Dedifferentiated amniotic fluid mesenchymal stem cell (primary cell): ENCODE results near the gene UBAC2.
"Not testable (repeated sequence)": the region's sequence is repeated elsewhere in the genome, so short reads cannot be mapped to it uniquely, and the experiment has no call there.

ENCODE experiments used
- DNase-seq: peaks from one replicate; pipeline ENCODE4 v3.0.0-alpha.2; 2016; ENCODE audit errors: extremely low spot score

The UBAC2 gene

DNA sequence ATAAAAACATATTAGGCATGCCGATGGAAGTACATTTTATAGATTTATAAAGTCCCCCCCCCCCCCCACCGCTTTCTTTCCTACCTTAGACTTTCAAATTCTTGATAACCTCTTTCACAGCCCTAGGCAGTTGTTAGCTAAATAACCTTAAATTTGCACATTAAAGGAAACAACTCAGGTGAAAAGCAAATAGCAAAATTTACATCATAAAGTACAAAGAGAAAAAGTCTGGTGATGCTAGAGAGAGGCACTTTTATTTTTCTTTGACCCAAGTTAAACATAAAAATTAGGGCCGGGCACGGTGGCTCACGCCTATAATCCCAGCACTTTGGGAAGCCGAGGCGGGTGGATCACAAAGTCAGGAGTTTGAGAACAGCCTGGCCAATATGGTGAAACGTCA lies 15.0 kb upstream of the UBAC2 start:
- no peak for DNase-seq

DNA sequence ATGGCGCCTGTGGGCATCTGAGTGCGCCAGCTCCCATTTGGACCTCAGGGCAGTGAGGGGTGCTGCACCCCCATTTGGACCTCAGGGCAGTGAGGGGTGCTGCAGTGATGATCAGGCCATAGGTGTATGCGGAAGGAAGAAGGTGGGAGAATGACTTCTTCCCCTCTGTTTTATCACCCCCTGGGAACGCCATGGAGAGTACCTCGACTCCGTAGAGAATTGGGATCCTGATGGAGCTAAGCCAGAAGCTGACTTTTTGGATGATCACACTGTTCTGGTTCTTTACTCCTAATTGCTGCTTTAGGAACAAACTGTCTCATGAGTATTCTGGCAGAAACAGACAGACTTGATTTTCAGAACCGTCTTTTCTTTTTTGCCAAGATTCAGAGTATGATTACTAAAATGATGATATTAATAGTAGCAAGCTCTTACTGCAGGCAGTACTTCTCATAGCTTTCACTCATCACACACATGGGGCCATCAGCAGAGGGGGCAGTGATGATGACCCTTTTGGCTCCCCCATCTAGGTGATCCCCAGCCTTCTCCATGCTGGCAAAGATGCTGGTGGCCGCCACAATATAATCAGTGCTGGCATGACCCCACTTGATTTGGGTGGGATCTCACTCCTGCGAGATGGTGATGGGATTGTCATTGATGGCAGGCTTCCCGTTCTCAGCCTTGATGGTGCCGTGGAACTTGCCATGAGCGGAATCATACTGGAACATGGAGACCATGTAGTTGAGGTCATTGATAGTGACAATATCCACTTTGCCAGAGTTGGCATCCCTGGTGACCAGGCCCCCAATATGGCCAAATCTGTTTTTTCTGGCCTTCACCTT lies 10.3 kb upstream of the UBAC2 start:
- no peak for DNase-seq

DNA sequence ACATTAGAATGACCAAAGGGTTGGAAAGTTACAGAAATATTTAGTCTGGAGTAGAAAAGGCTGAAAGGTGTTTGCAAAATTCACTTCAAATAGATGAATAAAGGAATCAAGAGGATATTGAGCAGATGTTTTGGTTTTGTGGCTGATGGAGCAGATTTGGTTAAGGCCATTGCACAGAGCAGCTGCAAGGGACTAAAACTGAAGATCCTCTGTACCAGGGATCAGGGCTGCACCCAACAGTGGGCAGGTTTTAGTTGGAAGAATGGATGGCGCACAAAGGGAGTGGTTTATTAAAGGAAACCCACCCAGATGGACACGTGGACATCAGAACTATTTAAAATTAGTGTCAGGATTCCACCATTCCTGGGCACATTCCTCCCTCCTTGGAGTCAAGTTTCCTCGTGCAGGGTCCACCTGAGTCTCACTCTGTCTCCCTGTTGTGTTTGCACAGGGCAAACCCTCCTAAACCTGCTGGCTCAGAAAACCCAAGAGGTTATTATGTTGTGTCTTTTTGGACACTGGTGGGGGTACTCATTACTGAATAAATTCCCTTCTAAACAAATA lies 9.2 kb upstream of the UBAC2 start:
- DNase-seq = no peak

DNA sequence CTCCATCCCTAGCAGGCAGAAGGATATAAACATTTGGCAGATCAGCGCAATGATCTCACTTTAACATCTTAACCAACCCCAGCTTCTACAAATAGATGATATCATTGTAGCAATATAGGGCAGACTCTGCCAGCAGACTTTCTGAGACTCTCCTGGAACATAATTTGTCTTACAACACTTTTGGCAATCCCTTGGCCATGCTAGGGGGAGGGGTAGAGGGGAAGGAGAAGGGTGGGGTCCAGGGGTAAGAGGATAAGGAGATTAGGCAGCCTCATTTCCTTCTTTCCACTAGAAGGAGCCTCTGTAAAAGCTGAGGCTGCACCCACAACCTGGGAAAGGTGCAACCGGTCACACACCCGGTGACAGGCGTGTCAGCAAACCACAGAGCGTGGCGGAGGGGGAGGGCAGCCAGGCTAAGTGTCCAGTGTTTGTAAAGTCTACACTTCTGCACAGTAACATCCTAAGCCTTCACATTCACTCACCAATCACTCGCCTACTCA lies 8.7 kb upstream of the UBAC2 start:
- peak; percentile 60 for DNase-seq

DNA sequence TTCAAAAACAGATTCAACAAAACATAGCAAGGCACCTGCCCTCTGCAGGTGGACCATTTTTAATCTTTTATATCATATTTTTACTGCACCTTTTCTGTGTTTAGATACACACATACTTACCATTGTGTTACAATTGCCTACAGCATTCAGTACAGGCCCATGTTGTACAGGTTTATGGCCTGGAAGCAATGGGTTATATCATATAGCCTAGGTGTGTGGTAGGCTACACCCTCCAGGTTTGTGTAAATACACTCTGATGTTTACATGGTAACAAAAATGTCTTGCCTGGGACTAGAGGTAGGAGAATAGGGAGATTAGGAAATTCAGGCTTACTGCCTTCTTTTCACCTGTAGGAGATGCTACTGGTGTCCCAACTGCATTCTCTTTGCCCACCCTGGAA lies 8.2 kb upstream of the UBAC2 start:
- no peak for DNase-seq

DNA sequence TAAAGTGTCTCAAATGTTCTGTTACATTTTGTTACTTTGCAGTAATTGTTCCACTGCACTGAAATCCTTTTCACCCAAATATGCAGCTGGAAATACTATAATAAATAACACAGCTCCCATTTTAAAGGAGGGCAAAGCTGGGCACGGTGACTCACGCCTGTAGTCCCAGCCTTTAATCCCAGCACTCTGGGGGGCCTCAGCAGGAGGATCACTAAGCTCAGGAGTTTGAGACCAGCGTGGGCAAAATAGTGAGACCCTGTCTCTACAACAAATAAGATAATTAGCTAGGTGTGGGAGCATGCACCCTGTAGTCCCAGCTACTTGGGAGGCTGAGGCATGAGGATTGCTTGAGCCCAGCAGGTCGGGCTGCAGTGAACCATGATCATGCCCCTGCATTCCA lies 7.5 kb upstream of the UBAC2 start:
- DNase-seq = no peak

DNA sequence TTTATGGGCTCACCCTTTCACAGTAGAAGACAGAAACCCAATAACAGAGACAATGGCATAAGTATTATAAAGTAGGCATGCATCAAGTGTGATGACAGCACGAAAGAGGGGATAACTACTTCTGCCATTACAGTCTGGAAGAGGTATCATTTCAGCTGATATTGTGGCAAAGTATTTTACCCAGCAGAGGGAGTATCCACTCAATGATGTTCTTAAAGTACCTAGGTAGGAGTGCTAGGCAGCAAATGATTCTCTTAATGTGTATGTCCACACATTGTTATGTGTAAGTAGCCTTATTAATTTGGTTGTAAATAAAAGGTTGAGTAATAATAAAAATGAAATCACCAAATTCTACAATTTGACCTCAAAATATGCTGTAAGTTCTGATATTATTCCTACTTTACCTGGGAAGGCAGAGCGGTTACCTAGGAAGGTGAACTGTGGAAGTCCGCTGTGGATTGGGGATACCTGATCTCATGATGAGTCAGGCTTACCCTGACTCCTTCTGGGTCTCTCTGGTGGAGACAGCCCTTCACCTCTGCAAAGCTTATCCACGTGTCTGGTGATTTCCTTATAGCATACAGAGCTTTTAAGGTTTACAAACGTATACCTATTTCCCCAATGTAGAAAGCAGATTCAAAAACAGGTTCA lies 4.1 kb upstream of the UBAC2 start:
- DNase-seq = no peak

DNA sequence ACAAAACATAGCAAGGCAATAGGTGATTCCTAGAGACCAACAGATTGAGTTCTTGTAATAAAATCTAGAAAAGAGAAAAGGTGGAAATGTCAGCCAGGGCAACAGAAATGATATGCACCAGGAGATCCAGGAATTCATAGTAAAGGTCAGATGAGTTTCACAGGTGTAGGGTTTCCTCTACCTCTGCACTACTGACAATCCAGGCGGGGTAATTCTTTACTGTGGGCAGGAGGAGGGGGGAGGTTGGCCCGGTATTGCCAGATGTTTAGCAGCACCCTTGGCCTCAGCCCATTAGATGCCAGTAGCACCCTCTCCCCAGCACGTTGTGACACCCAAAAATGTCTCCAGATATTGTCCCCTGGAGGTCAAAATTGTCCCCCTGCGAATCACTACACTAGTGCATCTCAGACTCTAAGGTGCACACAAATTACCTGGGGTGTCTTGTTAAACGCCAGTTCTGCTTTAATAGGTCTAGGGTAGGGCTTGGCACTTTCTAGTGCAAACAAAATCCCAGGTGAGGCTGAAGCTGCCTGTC lies 3.5 kb upstream of the UBAC2 start:
- no peak for DNase-seq

DNA sequence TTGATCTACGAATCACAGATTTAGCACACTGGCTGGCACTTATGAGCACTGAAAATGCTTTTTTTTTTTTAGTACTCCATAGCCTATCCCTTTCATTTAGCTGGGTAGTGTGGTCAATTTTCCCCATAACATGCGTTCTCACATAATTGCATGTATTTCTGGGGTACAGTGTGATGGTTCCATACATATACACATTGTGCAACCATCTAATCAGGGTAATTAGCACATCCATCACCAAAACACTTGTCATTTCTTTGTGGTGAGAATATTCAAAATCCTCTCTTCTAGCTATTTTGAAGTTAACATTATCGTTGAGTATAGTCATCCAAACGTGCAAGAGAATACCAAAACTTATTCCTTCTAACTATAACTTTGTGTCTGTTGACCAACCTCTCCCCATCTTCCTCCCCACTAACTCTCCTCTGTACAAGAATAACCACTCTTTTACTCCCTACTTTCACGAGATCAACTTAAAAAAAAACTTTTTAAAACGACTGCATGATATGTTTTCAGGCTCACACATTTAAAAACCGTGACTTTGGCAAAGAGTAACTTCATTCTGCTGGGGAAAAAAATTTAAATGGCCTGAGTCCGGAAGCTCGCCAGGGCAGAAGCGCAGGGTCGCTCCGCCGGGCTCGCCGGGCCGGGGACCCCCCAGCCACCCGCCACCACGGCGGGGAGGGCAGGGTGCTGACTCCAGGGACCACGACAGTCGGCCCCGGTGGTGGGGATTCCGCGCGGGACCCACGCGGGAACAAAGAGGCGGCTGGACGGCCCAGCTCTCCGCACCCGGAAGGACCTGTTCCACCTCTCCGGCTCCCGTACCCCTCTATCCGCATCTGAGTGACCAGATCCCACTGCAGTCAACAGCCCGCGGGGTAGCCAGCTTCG lies 868 bp upstream of the UBAC2 start:
- DNase-seq = no peak

DNA sequence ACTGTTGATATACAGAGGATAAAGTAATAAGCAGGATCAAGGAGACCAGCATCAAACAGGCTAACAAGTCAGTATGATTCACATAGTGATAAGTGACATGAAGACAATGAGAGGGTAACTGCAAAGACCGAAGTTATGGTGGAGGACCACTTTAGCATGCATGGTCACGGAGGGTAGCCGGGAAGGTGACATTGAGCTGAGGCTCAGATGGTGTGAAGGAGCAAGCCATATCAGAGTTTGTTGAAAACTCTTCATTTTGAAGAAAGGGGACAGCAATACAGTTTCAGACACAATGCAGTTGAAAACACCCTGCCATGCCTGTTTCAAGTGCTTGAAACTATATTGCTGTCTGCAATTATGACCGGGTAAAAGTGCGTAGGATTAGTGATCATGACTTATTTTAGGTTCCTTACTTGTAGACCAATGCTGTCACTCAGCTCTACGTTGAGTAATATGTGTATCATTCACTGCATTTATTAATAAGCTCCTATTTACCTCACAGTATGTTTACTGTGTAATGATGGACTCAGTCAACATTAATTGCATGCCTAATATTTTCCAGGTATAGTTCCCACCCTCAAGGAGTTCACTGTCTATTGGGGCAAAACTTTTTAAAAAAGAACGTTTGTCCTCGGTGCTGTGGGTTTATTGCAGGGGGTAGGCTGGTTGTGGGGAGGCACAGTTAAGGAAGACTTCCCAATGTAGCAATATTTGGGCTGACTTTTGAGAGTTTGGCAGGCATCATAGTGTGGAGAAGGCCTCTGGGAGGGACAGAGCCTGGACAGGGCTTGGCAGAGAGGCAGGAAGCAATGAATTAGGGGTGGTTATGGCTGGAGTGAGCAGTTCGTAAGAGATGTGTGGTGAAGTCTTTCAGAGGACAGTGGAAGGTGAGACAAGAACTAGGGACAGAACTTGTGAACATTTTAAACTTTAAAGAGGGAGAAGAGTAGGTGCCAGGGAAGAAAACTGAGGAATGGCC lies 3.2 kb downstream of the UBAC2 start:
- no peak for DNase-seq

DNA sequence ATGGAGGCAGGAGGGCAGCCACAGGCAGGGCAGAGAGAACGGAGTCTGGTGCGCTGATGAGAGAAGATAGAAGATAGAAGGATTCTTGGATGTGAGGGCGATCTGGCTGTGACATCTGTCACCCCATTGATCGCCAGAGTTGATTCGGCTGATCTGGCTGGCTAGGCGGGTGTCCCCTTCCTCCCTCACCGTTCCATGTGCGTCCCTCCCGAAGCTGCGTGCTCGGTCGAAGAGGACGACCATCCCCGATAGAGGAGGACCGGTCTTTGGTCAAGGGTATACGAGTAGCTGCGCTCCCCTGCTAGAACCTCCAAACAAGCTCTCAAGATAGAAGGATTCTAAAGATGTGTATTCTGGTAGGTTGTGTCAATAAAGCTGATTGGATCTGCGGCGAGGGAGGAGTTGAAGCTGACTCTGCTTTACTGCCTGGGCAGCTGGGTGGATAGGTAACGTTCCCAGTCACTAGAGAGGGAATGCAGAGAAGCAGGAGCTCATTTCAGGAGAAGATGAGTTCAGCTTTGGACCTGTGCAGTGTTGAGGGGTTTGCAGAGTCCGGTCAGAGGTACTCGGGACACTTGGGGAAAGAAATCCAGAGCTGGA lies 5.1 kb downstream of the UBAC2 start:
- no peak for DNase-seq

DNA sequence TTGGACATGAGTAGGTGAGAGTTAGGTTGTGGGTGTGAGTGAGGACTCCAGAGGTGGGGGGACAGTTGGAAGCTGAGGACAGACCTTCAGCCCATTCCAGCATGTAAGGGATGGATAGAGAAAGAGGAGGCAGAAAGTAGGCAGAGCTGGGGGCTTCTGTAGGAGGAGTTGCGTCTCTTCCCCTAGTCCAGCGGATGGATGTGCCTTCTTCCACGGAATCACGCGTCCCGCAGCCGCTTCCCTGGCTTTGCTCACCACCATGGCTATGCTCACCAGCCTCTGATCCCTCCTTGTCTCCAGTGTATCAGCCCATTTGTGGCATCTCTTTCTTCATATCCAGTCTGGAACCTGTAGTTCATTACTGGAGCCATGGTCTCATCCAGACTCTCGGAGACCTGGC lies 5.6 kb downstream of the UBAC2 start:
- no peak for DNase-seq

DNA sequence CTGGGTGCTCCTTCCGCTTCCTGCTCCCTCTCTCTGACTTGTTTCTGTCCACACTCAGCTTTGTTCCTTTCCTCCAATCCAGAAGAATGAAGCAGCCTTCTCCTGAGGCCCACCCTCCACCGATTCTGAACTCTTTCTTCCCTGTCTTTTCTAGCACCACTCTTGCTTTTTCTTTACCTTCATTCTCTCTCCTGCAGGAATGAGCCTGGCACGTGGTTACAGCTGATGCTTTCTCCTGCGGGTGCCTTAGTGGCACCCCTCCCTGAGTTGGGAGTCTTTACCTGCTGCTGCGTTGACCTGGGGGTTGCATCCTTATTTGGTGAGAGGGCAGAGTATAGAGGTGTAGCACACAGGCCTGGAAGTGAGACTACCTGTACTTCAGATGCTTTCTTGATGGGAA lies 6.2 kb downstream of the UBAC2 start:
- no peak for DNase-seq

DNA sequence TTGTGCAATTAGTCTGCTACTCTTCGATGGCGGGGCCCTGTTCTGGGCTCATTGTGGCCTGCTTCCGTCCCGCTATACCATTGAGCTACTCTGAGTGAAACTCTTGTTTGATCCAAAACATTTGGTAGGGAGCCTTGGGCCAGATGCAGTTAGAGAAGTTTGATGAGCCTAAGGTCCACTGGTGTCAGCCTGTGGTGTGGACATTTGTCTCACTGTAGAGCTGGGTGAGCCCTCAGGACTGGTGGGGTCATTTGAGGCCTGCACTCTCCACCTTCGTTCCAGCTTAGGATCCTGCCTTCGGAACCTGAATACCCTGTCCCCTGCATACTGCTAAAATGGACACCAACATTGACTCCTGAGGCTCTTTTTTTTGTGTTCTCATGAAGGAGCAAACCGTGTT lies 6.9 kb downstream of the UBAC2 start:
- no peak for DNase-seq

DNA sequence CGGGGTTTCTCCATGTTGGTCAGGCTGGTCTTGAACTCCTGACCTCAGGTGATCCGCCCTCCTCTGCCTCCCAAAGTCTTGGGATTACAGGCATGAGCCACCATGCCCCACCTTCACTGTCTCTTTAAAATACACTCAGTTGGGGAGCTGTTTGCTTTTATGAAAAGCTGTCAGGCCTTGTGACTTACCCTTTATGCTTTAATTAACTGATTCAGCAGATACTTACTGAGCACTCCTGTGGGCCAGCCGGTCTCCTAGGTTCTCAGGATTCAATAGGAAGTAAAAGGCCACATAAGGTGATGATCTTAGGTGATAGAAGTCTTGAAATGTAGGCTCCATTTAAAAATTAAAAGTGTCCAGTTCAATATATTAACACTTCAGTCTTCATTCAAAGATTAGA lies 7.5 kb downstream of the UBAC2 start:
- DNase-seq = no peak

DNA sequence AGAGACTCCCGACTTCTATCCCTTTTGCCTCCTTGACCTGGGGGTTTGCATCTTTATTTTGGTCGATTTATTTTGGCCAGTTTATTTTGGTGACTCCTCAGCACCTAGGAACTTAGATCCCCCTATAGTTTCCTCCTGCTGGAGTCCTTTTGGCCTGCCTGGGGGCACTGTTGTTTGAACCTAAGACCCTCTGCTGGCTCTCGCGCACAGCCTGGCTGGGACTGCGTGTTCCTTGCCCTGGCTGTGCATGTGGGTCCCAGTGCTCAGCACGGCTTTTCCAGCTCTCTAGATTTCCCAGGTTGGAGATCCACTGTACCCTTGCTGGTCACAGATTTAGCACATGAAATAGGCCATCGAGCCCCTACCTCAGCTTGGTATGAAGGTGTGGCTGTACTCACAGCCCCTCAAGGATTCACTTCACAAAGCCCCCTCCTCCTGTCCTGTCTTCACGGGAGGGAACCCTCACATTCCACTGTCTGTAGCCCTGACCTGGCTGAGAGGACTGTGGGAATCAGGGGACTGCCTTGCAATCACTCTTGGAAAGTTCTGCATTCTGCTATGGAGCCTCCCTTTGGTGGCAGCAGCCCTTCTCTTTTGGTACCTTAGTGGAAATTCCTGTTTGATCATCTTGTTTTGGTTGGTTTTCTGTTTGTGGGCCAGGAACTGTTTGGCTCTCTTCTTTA lies 8.3 kb downstream of the UBAC2 start:
- DNase-seq = no peak

DNA sequence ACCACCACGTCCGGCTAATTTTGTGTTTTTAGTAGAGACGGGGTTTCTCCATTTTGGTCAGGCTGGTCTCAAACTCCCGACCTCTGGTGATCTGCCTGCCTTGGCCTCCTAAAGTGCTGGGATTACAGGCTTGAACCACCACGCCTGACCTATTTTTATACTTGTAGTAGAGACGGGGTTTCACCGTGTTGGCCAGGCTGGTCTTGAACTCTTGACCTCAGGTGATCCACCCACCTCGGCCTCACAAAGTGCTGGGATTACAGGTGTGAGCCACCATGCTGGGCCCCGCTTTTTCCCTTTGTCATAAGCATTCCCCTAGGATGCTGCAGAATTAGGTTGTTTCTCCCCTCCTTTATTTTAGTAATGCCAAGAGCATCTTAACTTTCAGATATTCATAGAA lies 10.0 kb downstream of the UBAC2 start:
- not testable (repeated sequence) for DNase-seq

DNA sequence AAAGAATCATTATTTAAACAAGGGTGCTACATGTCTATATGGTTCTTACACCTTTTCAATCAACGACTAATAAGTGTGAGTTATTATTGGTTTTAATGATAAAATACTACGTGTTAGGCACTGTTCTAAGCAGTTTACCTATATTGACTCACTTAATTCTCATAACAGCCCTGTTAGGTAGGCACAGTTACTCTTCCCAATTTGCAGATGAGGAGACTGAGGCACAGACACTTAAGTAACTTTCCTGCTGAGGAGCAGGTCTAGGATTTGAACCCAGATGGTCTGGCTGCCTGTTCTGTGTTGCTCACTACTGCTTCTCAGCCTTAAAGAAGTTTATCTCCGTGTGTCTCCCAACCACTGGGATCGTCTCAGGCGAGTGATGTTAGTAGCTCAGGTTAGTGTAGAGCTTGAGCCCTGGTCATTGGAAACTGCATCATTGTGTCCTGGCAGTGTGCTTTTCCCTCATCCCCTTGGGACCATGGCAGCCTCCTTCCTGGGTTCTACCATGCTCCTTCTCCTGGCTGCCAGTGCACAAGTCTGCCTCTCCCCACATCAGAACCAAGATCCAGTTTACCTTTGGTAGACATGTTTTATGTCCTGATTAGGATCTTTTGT lies 10.9 kb downstream of the UBAC2 start:
- DNase-seq = no peak

DNA sequence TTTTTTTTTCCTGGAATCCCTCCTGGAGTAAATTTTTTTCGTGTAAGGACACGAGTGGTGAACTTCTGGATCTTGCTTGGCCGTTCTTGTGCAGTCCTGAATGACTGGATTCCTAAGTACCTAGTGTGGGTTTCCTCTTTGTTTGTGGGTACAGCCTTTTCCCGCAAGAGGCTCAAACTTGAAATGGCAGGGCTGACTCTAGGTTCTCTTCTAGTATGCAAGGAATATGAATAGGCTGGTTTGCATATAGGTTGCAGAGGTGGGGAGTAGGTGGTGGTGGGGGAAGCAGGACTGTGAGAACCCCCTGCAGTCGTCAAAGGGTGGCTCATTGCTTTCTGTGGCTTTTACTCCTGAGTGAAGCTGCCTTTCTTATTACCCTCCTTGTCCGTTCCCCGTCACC lies 13.6 kb downstream of the UBAC2 start:
- DNase-seq = no peak
